A673 (cell line): Measurements from ENCODE around the gene DYNLRB2. TPM values are rescaled to one million over a fixed set of nuclear protein-coding genes. Genes with fewer than 3 reads are reported as not detected.

Experiments used
- BruUV-seq: library from RNA; stranded (reverse); fragments of 400-500 nt; replicated peaks from 2 replicates; lab custom pipeline; 2021; lab: Mats Ljungman, UMichigan
- CTCF ChIA-PET: fragments of 300-600 bp; sonication (Branson Sonifier 250); formaldehyde crosslinking; loops from one replicate; lab custom pipeline; 2022; ENCODE audit warnings: antibody characterized with exemption; lab: Charles Lee
- POLR2A ChIA-PET: fragments of 300-600 bp; sonication (Branson Sonifier 250); formaldehyde crosslinking; loops from one replicate; lab custom pipeline; 2022; ENCODE audit warnings: antibody characterized with exemption; ENCODE audit not compliant: low non-redundant PET; lab: Charles Lee
- DNase-seq: peaks from one replicate; pipeline ENCODE4 v3.0.0-alpha.2; 2015; ENCODE audit warnings: low spot score
- H3K27ac ChIP-seq: fragments of 200-600 bp; sonication (generic); 2 replicates; pipeline ENCODE4 v1.5.1; 2016; ENCODE audit warnings: mixed run types, low read depth, mild to moderate bottlenecking, mixed read lengths, antibody characterized with exemption, low read length; ENCODE audit not compliant: poor library complexity, severe bottlenecking
- H3K27me3 ChIP-seq: fragments of 200-600 bp; sonication (generic); replicated peaks from 2 replicates; pipeline ENCODE4 v1.6.1; 2017; ENCODE audit warnings: mixed run types, low read depth, mild to moderate bottlenecking, mixed read lengths, antibody characterized with exemption, low read length; ENCODE audit not compliant: insufficient read depth, poor library complexity
- H3K36me3 ChIP-seq: fragments of 200-600 bp; sonication (generic); 2 replicates; pipeline ENCODE4 v1.6.1; 2016; ENCODE audit warnings: mixed run types, mild to moderate bottlenecking, mixed read lengths, antibody characterized with exemption, low read length; ENCODE audit not compliant: insufficient read depth, poor library complexity, severe bottlenecking
- H3K4me1 ChIP-seq: fragments of 200-600 bp; sonication (generic); 2 replicates; pipeline ENCODE4 v1.6.1; 2017; ENCODE audit warnings: mixed run types, mild to moderate bottlenecking, mixed read lengths, antibody characterized with exemption, low read length; ENCODE audit not compliant: insufficient read depth, poor library complexity, severe bottlenecking
- H3K4me3 ChIP-seq: fragments of 200-600 bp; sonication (generic); 2 replicates; pipeline ENCODE4 v1.5.1; 2016; ENCODE audit warnings: low read depth, mixed run types, mild to moderate bottlenecking, mixed read lengths, low read length; ENCODE audit not compliant: poor library complexity, severe bottlenecking
- H3K9me3 ChIP-seq: fragments of 200-600 bp; sonication (generic); 2 replicates; pipeline ENCODE4 v1.6.1; 2016; ENCODE audit warnings: mixed run types, low read depth, mild to moderate bottlenecking, mixed read lengths, antibody characterized with exemption, low read length; ENCODE audit not compliant: poor library complexity, severe bottlenecking
- EZH2 ChIP-seq: fragments of 200-600 bp; sonication (generic); IDR thresholded peaks from 2 replicates; pipeline ENCODE4 v1.6.1; 2017; ENCODE audit warnings: borderline replicate concordance, low read depth, mild to moderate bottlenecking, mixed read lengths, antibody characterized with exemption, low read length; ENCODE audit not compliant: poor library complexity, severe bottlenecking
- intact Hi-C: fragments of 100-400 bp; cut with micrococcal nuclease; formaldehyde crosslinking; loops from one replicate; pipeline ENCODE4 v1.10.0; 2022; ENCODE audit not compliant: unreplicated experiment
- total RNA-seq: library from RNA; stranded (reverse); gene quantifications from 2 replicates; pipeline ENCODE4 v1.2.3, GENCODE V29; 2021
- TF ChIP-seq, protein P1 (sequence below): fragments of 300-800, 200-600 bp; sonication (generic); conservative IDR thresholded peaks from 2 replicates; pipeline ENCODE4 v1.5.1; 2017; ENCODE audit warnings: low read depth, mild to moderate bottlenecking, antibody characterized with exemption, low read length, moderate library complexity, mixed read lengths

The DYNLRB2 gene
- total RNA-seq, 1 experiment from 2014 or later: not detected

GRCh38 chr16:80503107-80503506 is 37.7 kb upstream of the DYNLRB2 start:
- Histone ChIP-seq H3K4me3 (no peak overlapping the region), H3K9me3 (no peaks in the 10 kb centered on the region), H3K27ac (no peak overlapping the region), H3K36me3 (no peaks in the 10 kb centered on the region), H3K27me3 (no peaks in the 10 kb centered on the region), H3K4me1 (no peaks in the 10 kb centered on the region)
- DNase-seq: no peak
- TF ChIP-seq, protein P1, sequence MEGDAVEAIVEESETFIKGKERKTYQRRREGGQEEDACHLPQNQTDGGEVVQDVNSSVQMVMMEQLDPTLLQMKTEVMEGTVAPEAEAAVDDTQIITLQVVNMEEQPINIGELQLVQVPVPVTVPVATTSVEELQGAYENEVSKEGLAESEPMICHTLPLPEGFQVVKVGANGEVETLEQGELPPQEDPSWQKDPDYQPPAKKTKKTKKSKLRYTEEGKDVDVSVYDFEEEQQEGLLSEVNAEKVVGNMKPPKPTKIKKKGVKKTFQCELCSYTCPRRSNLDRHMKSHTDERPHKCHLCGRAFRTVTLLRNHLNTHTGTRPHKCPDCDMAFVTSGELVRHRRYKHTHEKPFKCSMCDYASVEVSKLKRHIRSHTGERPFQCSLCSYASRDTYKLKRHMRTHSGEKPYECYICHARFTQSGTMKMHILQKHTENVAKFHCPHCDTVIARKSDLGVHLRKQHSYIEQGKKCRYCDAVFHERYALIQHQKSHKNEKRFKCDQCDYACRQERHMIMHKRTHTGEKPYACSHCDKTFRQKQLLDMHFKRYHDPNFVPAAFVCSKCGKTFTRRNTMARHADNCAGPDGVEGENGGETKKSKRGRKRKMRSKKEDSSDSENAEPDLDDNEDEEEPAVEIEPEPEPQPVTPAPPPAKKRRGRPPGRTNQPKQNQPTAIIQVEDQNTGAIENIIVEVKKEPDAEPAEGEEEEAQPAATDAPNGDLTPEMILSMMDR: no peak
- no peak for TF ChIP-seq EZH2
- intact Hi-C loops: no loop called here
- ChIA-PET POLR2A (no interaction called here), CTCF (no interaction called here)
- BruUV-seq: no TSS peak

DNA sequence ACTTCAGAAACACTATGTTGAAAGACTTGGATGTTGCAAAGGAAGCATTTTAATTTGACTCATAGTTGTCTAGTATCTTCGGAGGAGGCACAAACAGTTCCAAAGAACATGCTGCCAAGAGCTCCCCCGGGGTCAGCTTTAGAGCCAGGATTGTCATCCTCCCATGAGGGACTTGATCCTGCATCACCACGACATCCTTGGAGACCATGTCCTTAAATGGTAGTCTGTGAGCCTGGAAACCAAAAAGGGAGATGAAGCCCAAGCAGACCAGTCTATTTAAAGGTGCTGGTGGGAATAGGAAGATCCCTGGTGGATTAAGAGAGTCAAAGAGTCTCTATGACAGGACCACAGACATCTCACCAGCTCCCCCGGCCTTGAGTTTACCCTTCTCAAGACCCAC is 33.3 kb upstream of the DYNLRB2 start:
- POLR2A ChIA-PET: no interaction called here

GRCh38 chr16:80509872-80510271 is 30.9 kb upstream of the DYNLRB2 start:
- Histone ChIP-seq H3K4me1 (no peaks in the 10 kb centered on the region), H3K4me3 (no peak overlapping the region), H3K27me3 (peaks cover 4% of the 10 kb centered on the region), H3K27ac (no peak overlapping the region), H3K9me3 (no peaks in the 10 kb centered on the region), H3K36me3 (no peaks in the 10 kb centered on the region)
- no peak for TF ChIP-seq EZH2
- TF ChIP-seq, protein P1: no peak
- intact Hi-C loops: no loop called here
- ChIA-PET CTCF (no interaction called here), POLR2A (no interaction called here)
- no peak for DNase-seq
- BruUV-seq: no TSS peak

More for the DNA sequence above, 33.3 kb upstream of the DYNLRB2 start:
- Histone ChIP-seq H3K4me1 (no peaks in the 10 kb centered on the region), H3K4me3 (no peak overlapping the region), H3K36me3 (no peaks in the 10 kb centered on the region), H3K9me3 (no peaks in the 10 kb centered on the region), H3K27me3 (no peaks in the 10 kb centered on the region), H3K27ac (no peak overlapping the region)
- no TSS peak for BruUV-seq
- intact Hi-C loops: no loop called here
- DNase-seq: no peak
- TF ChIP-seq EZH2: no peak
- TF ChIP-seq, protein P1: no peak
- CTCF ChIA-PET: no interaction called here
